Uterus (tissue), 4 donors: Measurements from ENCODE around the gene PDGFD. TPM values are rescaled to one million over a fixed set of nuclear protein-coding genes. Genes with fewer than 3 reads are reported as not detected.

Experiments used
- DNase-seq, 2 donors: peaks; one replicate each; pipeline ENCODE4 v3.0.0-alpha.2; 2019 to 2020
- H3K27ac ChIP-seq, 2 donors: fragments of 200-600 bp; sonication (generic); 1 replicate in 1 of 2; 2 replicates in 1 of 2; pipeline ENCODE4 v1.5.1; 2016 to 2018
- H3K27me3 ChIP-seq, 2 donors: fragments of 200-600 bp; sonication (generic); one replicate each; pipeline ENCODE4 v1.5.1; 2018 to 2019; ENCODE audit warnings: control low read depth in 1 of 2
- H3K36me3 ChIP-seq, 2 donors: fragments of 200-600 bp; sonication (generic); one replicate each; pipeline ENCODE4 v1.5.1; 2019; ENCODE audit warnings: control low read depth in 1 of 2
- H3K4me1 ChIP-seq, 2 donors: fragments of 200-600 bp; sonication (generic); one replicate each; pipeline ENCODE4 v1.5.1; 2018 to 2019; ENCODE audit warnings: control low read depth in 1 of 2
- H3K4me3 ChIP-seq, 2 donors: fragments of 200-600 bp; sonication (generic); 1 replicate in 1 of 2; 2 replicates in 1 of 2; pipeline ENCODE4 v1.5.1; 2018 to 2019; ENCODE audit warnings: mild to moderate bottlenecking in 1 of 2
- H3K9me3 ChIP-seq, 2 donors: fragments of 200-600 bp; sonication (generic); one replicate each; pipeline ENCODE4 v1.5.1; 2019; ENCODE audit warnings: control low read depth in 1 of 2
- POLR2A ChIP-seq, 2 donors: fragments of 450-650 bp; IDR thresholded peaks; one replicate each; pipeline ENCODE4 v1.6.1; 2016; ENCODE audit warnings: antibody characterized with exemption in 2 of 2, mild to moderate bottlenecking in 1 of 2, moderate library complexity in 1 of 2
- intact Hi-C: fragments of 100-400 bp; cut with DNase I; formaldehyde crosslinking; loops from one replicate; pipeline ENCODE4 v1.15.1; 2023; ENCODE audit warnings: low total_unique reads
- total RNA-seq, 4 donors: library from RNA; depleted of rRNA in 3 of 4; stranded (reverse); fragments of >200 nt in 3 of 4; gene quantifications; one replicate each; pipeline versions ENCODE4 v1.1.0 to v1.2.4, GENCODE V29; 2014 to 2023
- TF ChIP-seq, protein P1 (sequence below), 4 experiments: fragments of 200-600 bp in 2 of 4; fragments of 450-650 bp in 2 of 4; sonication (generic) in 2 of 4; IDR thresholded peaks; one replicate each; pipeline ENCODE4 v1.5.1; 2016 to 2019; ENCODE audit warnings: antibody characterized with exemption in 4 of 4, mild to moderate bottlenecking in 2 of 4, moderate library complexity in 1 of 4
- donor health status: DM: yes; HTN: yes; CAD: no.

The PDGFD gene
- total RNA-seq, 4 donors from 2014 or later = 2.8 to 57.9 (median 23.9) TPM

DNA sequence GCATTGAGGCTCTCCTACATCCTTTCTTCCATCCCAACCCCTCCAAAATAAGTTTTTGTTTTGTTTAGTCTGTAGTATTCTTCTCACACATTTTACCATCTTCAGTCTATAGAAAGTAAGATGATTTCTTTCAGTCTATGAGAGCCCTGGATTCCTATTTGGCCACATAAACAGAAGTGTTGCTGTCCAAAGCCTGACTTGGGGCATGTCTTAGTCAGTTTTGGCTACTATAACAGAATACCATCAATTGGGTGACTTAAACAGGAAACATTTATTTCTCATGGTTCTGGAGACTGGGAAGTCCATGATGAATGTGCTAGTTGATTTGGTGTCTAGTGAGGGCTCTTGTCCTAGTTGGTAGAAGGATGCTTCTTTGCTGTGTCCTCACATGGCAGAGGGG is 274.3 kb downstream of the PDGFD start:
- no peak overlapping the region for H3K4me3 ChIP-seq
- intact Hi-C loops = no loop called here
- TF ChIP-seq POLR2A (IDR thresholded peaks at IDR 0.05) = no peak
- TF ChIP-seq, protein P1, sequence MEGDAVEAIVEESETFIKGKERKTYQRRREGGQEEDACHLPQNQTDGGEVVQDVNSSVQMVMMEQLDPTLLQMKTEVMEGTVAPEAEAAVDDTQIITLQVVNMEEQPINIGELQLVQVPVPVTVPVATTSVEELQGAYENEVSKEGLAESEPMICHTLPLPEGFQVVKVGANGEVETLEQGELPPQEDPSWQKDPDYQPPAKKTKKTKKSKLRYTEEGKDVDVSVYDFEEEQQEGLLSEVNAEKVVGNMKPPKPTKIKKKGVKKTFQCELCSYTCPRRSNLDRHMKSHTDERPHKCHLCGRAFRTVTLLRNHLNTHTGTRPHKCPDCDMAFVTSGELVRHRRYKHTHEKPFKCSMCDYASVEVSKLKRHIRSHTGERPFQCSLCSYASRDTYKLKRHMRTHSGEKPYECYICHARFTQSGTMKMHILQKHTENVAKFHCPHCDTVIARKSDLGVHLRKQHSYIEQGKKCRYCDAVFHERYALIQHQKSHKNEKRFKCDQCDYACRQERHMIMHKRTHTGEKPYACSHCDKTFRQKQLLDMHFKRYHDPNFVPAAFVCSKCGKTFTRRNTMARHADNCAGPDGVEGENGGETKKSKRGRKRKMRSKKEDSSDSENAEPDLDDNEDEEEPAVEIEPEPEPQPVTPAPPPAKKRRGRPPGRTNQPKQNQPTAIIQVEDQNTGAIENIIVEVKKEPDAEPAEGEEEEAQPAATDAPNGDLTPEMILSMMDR (IDR thresholded peaks at IDR 0.05) = no peak

DNA sequence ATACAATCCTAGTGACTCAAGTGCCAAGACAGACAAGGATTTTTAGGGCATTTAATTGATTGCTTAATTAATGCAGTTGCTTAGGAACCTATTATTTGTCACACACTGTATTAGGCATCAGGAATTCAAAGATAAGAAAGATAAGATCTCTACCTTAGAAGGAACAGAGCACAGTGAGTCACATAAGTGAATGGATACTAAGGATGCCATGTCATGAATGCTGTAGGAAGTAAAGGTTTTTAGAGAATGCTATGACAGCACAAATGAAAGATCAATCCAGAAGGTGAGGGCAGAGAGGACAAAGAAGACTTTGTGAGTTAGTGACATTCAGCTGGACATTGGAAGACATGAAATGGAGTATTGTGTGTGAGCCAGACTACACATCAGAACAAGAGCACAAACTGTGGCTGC is 275.4 kb downstream of the PDGFD start:
- Histone ChIP-seq H3K27me3 (no peaks in the 10 kb centered on the region), H3K27ac (no peak overlapping the region), H3K36me3 (no peaks in the 10 kb centered on the region), H3K9me3 (no peaks in the 10 kb centered on the region), H3K4me1 (no peaks in the 10 kb centered on the region), H3K4me3 (no peak overlapping the region)
- TF ChIP-seq, protein P1 (IDR thresholded peaks at IDR 0.05) = no peak
- no peak for TF ChIP-seq POLR2A (IDR thresholded peaks at IDR 0.05)
- no peak for DNase-seq
- intact Hi-C loops = no loop called here

More for the DNA sequence above, 274.3 kb downstream of the PDGFD start:
- no peak for DNase-seq
- Histone ChIP-seq H3K27ac (no peak overlapping the region), H3K36me3 (no peaks in the 10 kb centered on the region), H3K9me3 (no peaks in the 10 kb centered on the region), H3K27me3 (no peaks in the 10 kb centered on the region), H3K4me1 (no peaks in the 10 kb centered on the region)

DNA sequence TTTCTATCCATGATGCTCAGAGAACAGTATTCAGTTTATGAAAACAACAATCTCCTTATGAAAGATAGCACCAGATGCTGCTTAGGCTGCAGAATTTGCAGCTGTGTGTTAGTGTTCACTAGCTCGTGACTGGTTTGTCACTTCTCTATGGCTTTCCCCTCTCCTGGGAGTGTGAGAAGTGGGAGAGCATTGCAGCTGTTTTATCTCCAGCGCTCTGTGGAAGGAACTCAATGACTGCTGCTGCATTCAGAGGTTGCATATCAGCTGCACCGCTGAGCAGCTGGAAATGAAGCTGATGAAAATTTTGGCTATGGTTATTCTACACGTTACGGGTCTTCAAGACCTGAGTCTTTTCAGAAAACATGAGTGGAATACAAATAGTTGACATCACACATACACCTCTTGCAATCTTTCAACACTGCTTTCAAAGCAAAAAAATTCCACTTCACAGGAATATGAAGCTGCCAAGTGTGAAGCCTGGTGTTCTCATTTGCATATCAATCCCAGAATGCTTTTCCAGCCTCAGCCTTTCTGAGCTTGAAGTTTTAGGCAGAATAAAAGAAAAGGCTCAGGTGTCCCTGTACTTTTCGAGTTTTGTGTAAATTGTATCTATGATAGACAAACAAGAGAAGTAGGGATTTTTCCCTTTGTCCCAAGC is 276.8 kb downstream of the PDGFD start:
- TF ChIP-seq, protein P1 (IDR thresholded peaks at IDR 0.05) = no peak
- DNase-seq = no peak
- intact Hi-C loops = no loop called here

DNA sequence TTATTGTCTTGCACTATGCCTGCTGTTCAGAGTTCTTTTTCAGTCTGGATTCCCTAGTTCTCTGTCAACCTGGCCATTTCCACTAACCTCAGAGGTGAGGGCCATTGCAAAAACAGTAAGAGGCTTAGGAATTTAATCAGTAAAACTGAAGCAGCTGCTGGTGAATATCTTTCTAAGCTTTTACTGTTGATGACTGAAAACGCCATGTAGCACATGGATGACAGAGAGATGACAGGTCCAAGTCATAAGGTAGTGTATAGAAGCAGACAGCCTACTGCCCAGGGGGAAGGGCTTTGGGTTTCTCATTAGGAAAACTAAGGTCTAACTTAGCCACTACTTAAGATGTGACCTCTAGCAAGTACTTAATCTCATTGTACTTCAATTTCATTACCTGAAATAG is 280.1 kb downstream of the PDGFD start:
- TF ChIP-seq POLR2A (IDR thresholded peaks at IDR 0.05) = no peak
- TF ChIP-seq, protein P1 (IDR thresholded peaks at IDR 0.05) = no peak

More for the DNA sequence above, 276.8 kb downstream of the PDGFD start:
- no peak overlapping the region for H3K4me3 ChIP-seq
- no peaks in the 10 kb centered on the region for H3K27me3 ChIP-seq
- no peaks in the 10 kb centered on the region for H3K9me3 ChIP-seq
- no peaks in the 10 kb centered on the region for H3K4me1 ChIP-seq
- no peak overlapping the region for H3K27ac ChIP-seq
- no peaks in the 10 kb centered on the region for H3K36me3 ChIP-seq

DNA sequence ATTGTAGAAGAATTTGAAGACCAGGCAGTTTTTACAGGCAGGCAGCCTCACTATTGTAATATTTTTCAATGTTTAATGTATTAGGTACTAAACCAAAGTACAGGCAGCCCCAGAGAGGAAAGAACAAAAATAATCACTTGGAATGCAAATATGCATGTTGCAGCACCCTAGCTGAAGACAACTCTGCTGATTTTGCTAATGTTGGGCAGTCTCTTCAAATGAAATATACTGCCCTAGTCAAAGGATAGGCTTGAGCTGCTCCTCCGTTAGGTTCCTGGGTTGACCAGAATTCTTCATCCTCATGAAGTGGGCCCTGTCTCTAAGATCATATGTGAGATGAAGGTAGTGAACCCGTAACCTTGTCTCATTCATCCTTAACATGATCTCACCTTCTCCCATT is 280.7 kb downstream of the PDGFD start:
- H3K4me1 ChIP-seq = no peaks in the 10 kb centered on the region
- TF ChIP-seq, protein P1 (IDR thresholded peaks at IDR 0.05) = no peak
- no peak for TF ChIP-seq POLR2A (IDR thresholded peaks at IDR 0.05)

More for the DNA sequence above, 280.1 kb downstream of the PDGFD start:
- H3K27ac ChIP-seq = no peak overlapping the region
- intact Hi-C loops = no loop called here
- no peaks in the 10 kb centered on the region for H3K9me3 ChIP-seq
- H3K4me1 ChIP-seq = no peaks in the 10 kb centered on the region
- no peak for DNase-seq
- no peaks in the 10 kb centered on the region for H3K27me3 ChIP-seq
- H3K4me3 ChIP-seq = no peak overlapping the region
- H3K36me3 ChIP-seq = no peaks in the 10 kb centered on the region

More for the DNA sequence above, 280.7 kb downstream of the PDGFD start:
- no peak overlapping the region for H3K27ac ChIP-seq
- no peak overlapping the region for H3K4me3 ChIP-seq
- DNase-seq = no peak
- no peaks in the 10 kb centered on the region for H3K9me3 ChIP-seq
- intact Hi-C loops = no loop called here
- H3K27me3 ChIP-seq = no peaks in the 10 kb centered on the region
- no peaks in the 10 kb centered on the region for H3K36me3 ChIP-seq
